H9 (cell line): Measurements from ENCODE around the gene LRRC8B. TPM values are rescaled to one million over a fixed set of nuclear protein-coding genes. Genes with fewer than 3 reads are reported as not detected.

Source experiments
- DNase-seq: peaks from one replicate; pipeline ENCODE4 v3.0.0-alpha.2; 2017
- H2AFZ ChIP-seq: one replicate; pipeline ENCODE4 v1.6.1; 2013; ENCODE audit warnings: mild to moderate bottlenecking, low read length, control low read depth, moderate library complexity
- H2AK5ac ChIP-seq: 2 replicates; pipeline ENCODE4 v1.6.1; 2013; ENCODE audit warnings: low read length, control low read depth, mixed read lengths; ENCODE audit not compliant: insufficient read length
- H2BK120ac ChIP-seq: one replicate; pipeline ENCODE4 v1.6.1; 2013; ENCODE audit warnings: low read depth, mild to moderate bottlenecking, low read length, control low read depth, inconsistent platforms; ENCODE audit not compliant: poor library complexity, severe bottlenecking
- H2BK12ac ChIP-seq: 2 replicates; pipeline ENCODE4 v1.6.1; 2013; ENCODE audit warnings: low read length, control low read depth, mixed read lengths, low read depth; ENCODE audit not compliant: insufficient read length
- H2BK15ac ChIP-seq: 2 replicates; pipeline ENCODE4 v1.6.1; 2013; ENCODE audit warnings: low read depth, low read length, control low read depth
- H2BK20ac ChIP-seq: one replicate; pipeline ENCODE4 v1.6.1; 2013; ENCODE audit warnings: low read depth, mild to moderate bottlenecking, low read length, control low read depth, inconsistent platforms; ENCODE audit not compliant: poor library complexity, severe bottlenecking
- H2BK5ac ChIP-seq: 2 replicates; pipeline ENCODE4 v1.6.1; 2013; ENCODE audit warnings: low read length, control low read depth, mixed read lengths; ENCODE audit not compliant: insufficient read length
- H3K14ac ChIP-seq: 2 replicates; pipeline ENCODE4 v1.6.1; 2013; ENCODE audit warnings: low read length, control low read depth; ENCODE audit not compliant: insufficient read depth
- H3K18ac ChIP-seq: 2 replicates; pipeline ENCODE4 v1.6.1; 2013; ENCODE audit warnings: low read depth, mild to moderate bottlenecking, mixed read lengths, low read length, control low read depth; ENCODE audit not compliant: insufficient read length
- H3K23ac ChIP-seq: 2 replicates; pipeline ENCODE4 v1.6.1; 2013; ENCODE audit warnings: low read length, control low read depth, mixed read lengths, low read depth; ENCODE audit not compliant: insufficient read length
- H3K23me2 ChIP-seq: 2 replicates; pipeline ENCODE4 v1.6.1; 2013; ENCODE audit warnings: low read depth, mild to moderate bottlenecking, mixed read lengths, low read length, control low read depth; ENCODE audit not compliant: insufficient read length, poor library complexity, severe bottlenecking
- H3K27ac ChIP-seq: 2 replicates; pipeline ENCODE4 v1.5.1; 2013; ENCODE audit warnings: low read length, control low read depth, mixed read lengths, low read depth; ENCODE audit not compliant: insufficient read length
- H3K27me3 ChIP-seq: 2 replicates; pipeline ENCODE4 v1.6.1; 2013; ENCODE audit warnings: low read length, control low read depth, inconsistent platforms; ENCODE audit not compliant: insufficient read depth
- H3K4ac ChIP-seq: 2 replicates; pipeline ENCODE4 v1.6.1; 2013; ENCODE audit warnings: low read depth, mild to moderate bottlenecking, control low read depth, inconsistent platforms, low read length, moderate library complexity
- H3K4me1 ChIP-seq: 2 replicates; pipeline ENCODE4 v1.6.1; 2013; ENCODE audit warnings: low read length, control low read depth, inconsistent platforms; ENCODE audit not compliant: insufficient read depth
- H3K4me2 ChIP-seq: 2 replicates; pipeline ENCODE4 v1.6.1; 2013; ENCODE audit warnings: low read length, control low read depth, mixed read lengths; ENCODE audit not compliant: insufficient read length, insufficient read depth
- H3K56ac ChIP-seq: 2 replicates; pipeline ENCODE4 v1.6.1; 2013; ENCODE audit warnings: low read depth, mild to moderate bottlenecking, mixed read lengths, low read length, control low read depth; ENCODE audit not compliant: insufficient read length
- H3K79me1 ChIP-seq: 2 replicates; pipeline ENCODE4 v1.6.1; 2013; ENCODE audit warnings: low read depth, mild to moderate bottlenecking, moderate library complexity, low read length, control low read depth, inconsistent platforms; ENCODE audit not compliant: insufficient read depth, poor library complexity, severe bottlenecking
- H3K79me2 ChIP-seq: 2 replicates; pipeline ENCODE4 v1.6.1; 2013; ENCODE audit warnings: low read length, control low read depth, inconsistent platforms; ENCODE audit not compliant: insufficient read depth
- H3K9ac ChIP-seq: 2 replicates; pipeline ENCODE4 v1.6.1; 2013; ENCODE audit warnings: low read length, control low read depth, mixed read lengths; ENCODE audit not compliant: insufficient read length; ENCODE audit errors: extremely low read depth
- H3K9me3 ChIP-seq: one replicate; pipeline ENCODE4 v1.6.1; 2013; ENCODE audit warnings: low read depth, low read length, inconsistent platforms; ENCODE audit not compliant: control insufficient read depth
- H3T11ph ChIP-seq: one replicate; pipeline ENCODE4 v1.6.1; 2013; ENCODE audit warnings: mild to moderate bottlenecking, low read length, control low read depth, inconsistent platforms
- H4K20me1 ChIP-seq: one replicate; pipeline ENCODE4 v1.6.1; 2013; ENCODE audit not compliant: control insufficient read depth, insufficient read length, insufficient read depth
- H4K5ac ChIP-seq: 2 replicates; pipeline ENCODE4 v1.6.1; 2013; ENCODE audit warnings: low read depth, mild to moderate bottlenecking, mixed read lengths, low read length, control low read depth; ENCODE audit not compliant: insufficient read length
- H4K8ac ChIP-seq: replicated peaks from 2 replicates; pipeline ENCODE4 v1.6.1; 2013; ENCODE audit warnings: low read length, control low read depth, mixed read lengths, low read depth; ENCODE audit not compliant: insufficient read length
- H4K91ac ChIP-seq: 2 replicates; pipeline ENCODE4 v1.6.1; 2013; ENCODE audit warnings: low read depth, mild to moderate bottlenecking, moderate library complexity, mixed read lengths, low read length, control low read depth; ENCODE audit not compliant: insufficient read length
- H3K27ac Mint-ChIP-seq, 3 experiments: 2 replicates in 2 of 3; 3 replicates in 1 of 3; pipeline ENCODE4 v1.8.0; 2020 to 2021; ENCODE audit warnings: mixed read lengths in 3 of 3, mild to moderate bottlenecking in 1 of 3, moderate library complexity in 1 of 3
- H3K27me3 Mint-ChIP-seq: 2 replicates; pipeline ENCODE4 v1.8.0; 2021; ENCODE audit warnings: low read depth, mild to moderate bottlenecking, moderate library complexity, mixed read lengths
- H3K36me3 Mint-ChIP-seq, 3 experiments: 2 replicates in 2 of 3; 3 replicates in 1 of 3; pipeline ENCODE4 v1.8.0; 2020 to 2021; ENCODE audit warnings: low read depth in 3 of 3, mixed read lengths in 3 of 3; ENCODE audit not compliant: insufficient read depth in 1 of 3
- H3K4me1 Mint-ChIP-seq, 2 experiments: 2 replicates each; pipeline ENCODE4 v1.8.0; 2020; ENCODE audit warnings: mixed read lengths in 2 of 2
- H3K4me3 Mint-ChIP-seq, 2 experiments: 2 replicates in 1 of 2; 3 replicates in 1 of 2; pipeline ENCODE4 v1.8.0; 2020 to 2021; ENCODE audit warnings: mild to moderate bottlenecking in 2 of 2, mixed read lengths in 2 of 2, moderate library complexity in 1 of 2
- H3K9me3 Mint-ChIP-seq, 2 experiments: 2 replicates in 1 of 2; 3 replicates in 1 of 2; pipeline ENCODE4 v1.8.0; 2020; ENCODE audit warnings: mild to moderate bottlenecking in 2 of 2, mixed read lengths in 2 of 2, moderate library complexity in 1 of 2
- CTCF ChIP-seq: fragments of 200-600 bp; sonication (generic); conservative IDR thresholded peaks from 3 replicates; pipeline ENCODE4 v1.8.0; 2021; ENCODE audit warnings: antibody characterized with exemption, mild to moderate bottlenecking
- WGBS: extraction: QIAGEN DNeasy Blood & Tissue Kit; methylation state at CpG from one replicate; pipeline ENCODE4 v1.1.7; 2013; ENCODE audit warnings: missing lambda C conversion rate, low lambda C conversion rate, mixed read lengths; ENCODE audit not compliant: insufficient read length; ENCODE audit errors: extremely low coverage; 5-methylcytosine and 5-hydroxymethylcytosine counted together
- total RNA-seq: library from RNA; stranded (reverse); gene quantifications from 2 replicates; pipeline ENCODE4 v1.2.1, GENCODE V29; 2021

LRRC8B gene
- total RNA-seq, 1 experiment from 2014 or later = 33.2 TPM

- DNase-seq = no peak
- H2BK15ac ChIP-seq = no peak overlapping the region
- no peaks in the 10 kb centered on the region for H3K27me3 Mint-ChIP-seq
- peaks cover 4% of the 10 kb centered on the region; the same call in 1 of the 2 replicates for H3K4me1 ChIP-seq
- H3K27ac Mint-ChIP-seq = no peak overlapping the region
- H3K79me1 ChIP-seq = no peaks in the 10 kb centered on the region
- no peak overlapping the region for H3K4me2 ChIP-seq
- H4K8ac ChIP-seq = no peak overlapping the region
- H3K4me1 Mint-ChIP-seq = peaks cover 26 to 36% of the 10 kb centered on the region in 2 experiments
- no peak overlapping the region for H3K23ac ChIP-seq
- H3K14ac ChIP-seq = no peak overlapping the region
- H4K5ac ChIP-seq = no peak overlapping the region
- H2BK120ac ChIP-seq = no peak overlapping the region
- H3K36me3 Mint-ChIP-seq = peaks cover 5 to 19% (median 15%) of the 10 kb centered on the region in 3 experiments; a peak in 6 of 7 replicates
- H2BK20ac ChIP-seq = no peak overlapping the region
- no CpG with 5 or more reads among the region's 2 CpGs for WGBS
- H3K4ac ChIP-seq = no peak overlapping the region
- no peaks in the 10 kb centered on the region for H3K9me3 ChIP-seq
- no peak overlapping the region for H3T11ph ChIP-seq
- H2BK5ac ChIP-seq = no peak overlapping the region
- H3K56ac ChIP-seq = no peak overlapping the region
- no peak for TF ChIP-seq CTCF
- no peaks in the 10 kb centered on the region for H3K9me3 Mint-ChIP-seq
- H3K27me3 ChIP-seq = no peaks in the 10 kb centered on the region
- no peak overlapping the region for H3K9ac ChIP-seq
- no peak overlapping the region for H4K91ac ChIP-seq
- H3K27ac ChIP-seq = no peak overlapping the region
- H2AK5ac ChIP-seq = no peak overlapping the region
- H2AFZ ChIP-seq = no peak overlapping the region
- no peak overlapping the region for H2BK12ac ChIP-seq
- no peaks in the 10 kb centered on the region for H3K23me2 ChIP-seq
- no peak overlapping the region for H3K18ac ChIP-seq
- H4K20me1 ChIP-seq = no peaks in the 10 kb centered on the region
- H3K79me2 ChIP-seq = peaks cover 25% of the 10 kb centered on the region; the same call in 1 of the 2 replicates
- H3K4me3 Mint-ChIP-seq = no peak overlapping the region
Observed at GRCh38 chr1:89535537-89535936, 10.9 kb downstream of the LRRC8B start.
